GM10248 (cell line): ENCODE measurements around the gene GPR78.
A peak's percentile ranks its signal among the peaks of the same experiment; 100 is the strongest.

ENCODE experiments used
- CTCF ChIA-PET: fragments of 300-600 bp; sonication (Branson Sonifier 250); formaldehyde crosslinking; extraction: SDS; loops from one replicate; lab custom pipeline; 2021; ENCODE audit warnings: antibody characterized with exemption; lab: Yijun Ruan, JAX
- POLR2A ChIA-PET: fragments of 350-650 bp; sonication (Branson Sonifier 250); formaldehyde crosslinking; extraction: SDS; loops from one replicate; lab custom pipeline; 2020; ENCODE audit warnings: antibody characterized with exemption; lab: Yijun Ruan, JAX
- DNase-seq: peaks from one replicate; pipeline ENCODE4 v3.0.0; 2012; ENCODE audit errors: extremely low spot score
- TF ChIP-seq, protein P1 (sequence below): IDR thresholded peaks from 2 replicates; pipeline ENCODE4 v1.5.1; 2012; ENCODE audit warnings: mild to moderate bottlenecking, low read depth; ENCODE audit errors: extremely low read depth, missing control alignments, control extremely low read depth

Gene GPR78

DNA sequence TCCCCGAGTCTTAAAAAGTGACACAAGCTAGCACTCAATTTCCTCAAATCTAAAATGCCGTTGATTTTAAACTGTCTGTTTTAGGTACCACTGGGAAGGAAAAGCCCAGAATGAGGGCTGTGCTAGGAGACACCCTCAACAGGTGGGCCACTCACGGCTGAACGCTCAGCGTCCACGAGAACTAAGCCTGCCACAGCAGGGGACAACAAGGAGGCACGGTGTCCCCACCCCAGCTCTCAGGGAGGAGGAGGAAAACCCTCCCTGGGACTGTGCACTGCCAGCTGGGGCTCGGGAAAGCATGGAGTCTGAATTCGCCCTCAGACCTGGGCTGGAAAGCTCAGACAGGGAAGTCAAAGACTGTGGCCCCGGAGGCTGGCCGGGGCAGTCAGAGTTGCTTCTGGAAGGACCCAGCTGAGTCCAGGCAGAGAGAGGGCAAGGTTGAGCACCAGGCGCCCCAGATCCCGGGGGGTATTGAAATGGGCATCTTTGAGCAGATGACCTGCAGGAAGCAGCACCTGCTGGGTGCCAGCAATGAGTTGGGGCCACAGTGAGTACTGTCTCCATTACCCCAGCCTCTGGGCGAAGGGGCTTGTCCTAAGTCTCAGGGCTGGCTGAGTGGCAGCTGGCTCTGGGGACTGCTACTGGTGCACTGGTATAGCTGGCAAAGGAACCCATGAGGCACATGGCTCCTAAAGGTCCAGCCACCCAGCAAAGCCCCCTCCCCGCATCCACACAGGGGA is 11.6 kb downstream of the GPR78 start:
- CTCF ChIA-PET: interaction anchor here (0.8 to 1.2 kb wide), 2 partner anchors 39 to 124 kb away, joined by 3 to 4 read pairs; no protein-coding TSS in a partner anchor
- TF ChIP-seq, protein P1, sequence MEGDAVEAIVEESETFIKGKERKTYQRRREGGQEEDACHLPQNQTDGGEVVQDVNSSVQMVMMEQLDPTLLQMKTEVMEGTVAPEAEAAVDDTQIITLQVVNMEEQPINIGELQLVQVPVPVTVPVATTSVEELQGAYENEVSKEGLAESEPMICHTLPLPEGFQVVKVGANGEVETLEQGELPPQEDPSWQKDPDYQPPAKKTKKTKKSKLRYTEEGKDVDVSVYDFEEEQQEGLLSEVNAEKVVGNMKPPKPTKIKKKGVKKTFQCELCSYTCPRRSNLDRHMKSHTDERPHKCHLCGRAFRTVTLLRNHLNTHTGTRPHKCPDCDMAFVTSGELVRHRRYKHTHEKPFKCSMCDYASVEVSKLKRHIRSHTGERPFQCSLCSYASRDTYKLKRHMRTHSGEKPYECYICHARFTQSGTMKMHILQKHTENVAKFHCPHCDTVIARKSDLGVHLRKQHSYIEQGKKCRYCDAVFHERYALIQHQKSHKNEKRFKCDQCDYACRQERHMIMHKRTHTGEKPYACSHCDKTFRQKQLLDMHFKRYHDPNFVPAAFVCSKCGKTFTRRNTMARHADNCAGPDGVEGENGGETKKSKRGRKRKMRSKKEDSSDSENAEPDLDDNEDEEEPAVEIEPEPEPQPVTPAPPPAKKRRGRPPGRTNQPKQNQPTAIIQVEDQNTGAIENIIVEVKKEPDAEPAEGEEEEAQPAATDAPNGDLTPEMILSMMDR: no peak
- POLR2A ChIA-PET: no interaction called here
- no peak for DNase-seq

DNA sequence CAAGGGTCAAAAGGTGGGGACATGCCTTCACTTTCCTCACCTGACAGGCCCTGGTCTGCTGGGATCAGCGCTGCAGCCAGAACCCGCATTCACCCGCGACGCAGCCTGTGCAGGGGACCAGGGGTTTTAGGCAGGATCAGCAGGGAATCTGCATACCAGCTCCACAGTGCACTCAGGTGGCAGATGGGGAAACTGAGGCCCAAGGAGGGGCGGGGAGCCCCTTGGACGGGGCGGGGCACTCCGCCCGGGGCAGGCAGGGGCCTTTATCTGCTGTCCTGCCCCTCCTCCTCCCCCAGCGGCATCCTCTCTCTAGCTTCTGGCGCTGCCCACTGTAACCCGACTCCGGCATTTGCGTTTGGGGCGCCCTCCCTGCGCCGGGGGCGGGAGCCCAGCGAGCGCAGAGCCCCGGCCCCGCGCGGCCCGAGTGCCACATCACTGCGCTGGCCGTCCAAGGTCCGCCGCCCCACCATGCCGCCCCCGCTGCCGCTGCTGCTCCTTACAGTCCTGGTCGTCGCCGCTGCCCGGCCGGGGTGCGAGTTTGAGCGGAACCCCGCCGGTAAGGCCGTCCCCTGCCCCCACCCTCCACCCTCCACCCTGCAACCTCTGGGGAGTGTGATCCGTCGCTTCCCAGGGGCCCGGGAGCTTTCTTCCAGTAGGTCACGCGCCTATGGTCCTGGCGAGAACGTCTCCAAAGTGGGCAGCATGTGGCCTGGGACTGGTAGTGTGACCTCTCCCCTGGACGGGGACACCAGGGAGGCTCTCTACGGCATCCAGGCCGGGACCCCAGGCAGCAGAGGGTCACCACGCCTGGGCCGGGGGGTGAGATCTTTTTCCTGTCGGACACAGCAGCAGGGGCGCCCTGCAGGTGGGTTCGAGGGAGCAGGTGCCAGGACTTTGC is 12.4 kb downstream of the GPR78 start, which contains the start of gene CPZ:
Gene CPZ (plus strand): TSS at position 400 of the 898 bp plus-strand sequence. CDS start 69 bp downstream, at position 469.
- TF ChIP-seq, protein P1: no peak
- ChIA-PET POLR2A (no interaction called here), CTCF (interaction anchor here (0.8 to 1.5 kb wide), 3 partner anchors 40 to 124 kb away, joined by 3 to 4 read pairs (median 4); no protein-coding TSS in a partner anchor)
- no peak for DNase-seq

DNA sequence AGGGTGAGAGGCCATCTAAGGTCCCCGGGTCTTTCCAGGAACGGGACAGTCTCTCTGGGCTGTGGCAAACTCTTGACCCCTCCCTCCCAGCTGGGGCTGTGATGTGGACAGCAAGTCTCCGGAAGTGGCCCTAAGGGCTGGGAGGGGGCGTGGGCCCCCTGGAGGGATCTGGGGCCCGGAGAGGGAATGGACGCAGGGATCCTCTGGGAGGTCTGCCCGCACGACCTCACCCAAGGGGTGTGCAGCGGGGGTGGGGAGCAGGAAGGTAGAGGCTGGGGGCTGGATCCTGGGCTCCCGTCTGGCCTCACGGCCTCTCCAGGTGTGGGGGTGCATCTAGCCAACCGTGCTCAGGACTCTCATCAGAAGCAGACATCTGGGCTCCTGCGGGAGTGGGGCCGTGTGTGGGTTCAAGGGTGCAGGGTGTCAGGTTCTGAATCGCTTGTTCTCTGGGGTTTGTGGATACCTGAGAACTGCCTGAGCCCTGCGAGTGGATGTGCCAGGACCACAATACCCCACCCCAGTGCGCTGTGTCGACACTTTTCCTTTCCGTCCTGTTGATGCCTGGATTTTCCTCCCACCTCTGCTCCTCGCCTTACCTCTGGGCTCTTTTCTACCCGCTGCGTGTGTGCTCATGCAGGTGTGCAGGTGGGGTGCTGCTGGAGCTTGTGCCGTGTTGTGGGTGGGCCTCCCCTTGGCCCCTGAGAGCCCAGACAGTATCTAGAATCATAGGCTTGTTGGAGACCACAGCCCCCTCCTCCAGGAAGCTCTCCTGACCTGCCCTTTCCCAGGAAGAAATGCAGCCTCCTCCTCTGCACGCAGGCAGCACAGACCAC is 13.3 kb downstream of the GPR78 start:
- no peak for DNase-seq
- CTCF ChIA-PET: interaction anchor here (1.5 kb wide), 1 partner anchor 124 kb away, joined by 4 read pairs; no protein-coding TSS in a partner anchor
- TF ChIP-seq, protein P1: no peak
- POLR2A ChIA-PET: no interaction called here

DNA sequence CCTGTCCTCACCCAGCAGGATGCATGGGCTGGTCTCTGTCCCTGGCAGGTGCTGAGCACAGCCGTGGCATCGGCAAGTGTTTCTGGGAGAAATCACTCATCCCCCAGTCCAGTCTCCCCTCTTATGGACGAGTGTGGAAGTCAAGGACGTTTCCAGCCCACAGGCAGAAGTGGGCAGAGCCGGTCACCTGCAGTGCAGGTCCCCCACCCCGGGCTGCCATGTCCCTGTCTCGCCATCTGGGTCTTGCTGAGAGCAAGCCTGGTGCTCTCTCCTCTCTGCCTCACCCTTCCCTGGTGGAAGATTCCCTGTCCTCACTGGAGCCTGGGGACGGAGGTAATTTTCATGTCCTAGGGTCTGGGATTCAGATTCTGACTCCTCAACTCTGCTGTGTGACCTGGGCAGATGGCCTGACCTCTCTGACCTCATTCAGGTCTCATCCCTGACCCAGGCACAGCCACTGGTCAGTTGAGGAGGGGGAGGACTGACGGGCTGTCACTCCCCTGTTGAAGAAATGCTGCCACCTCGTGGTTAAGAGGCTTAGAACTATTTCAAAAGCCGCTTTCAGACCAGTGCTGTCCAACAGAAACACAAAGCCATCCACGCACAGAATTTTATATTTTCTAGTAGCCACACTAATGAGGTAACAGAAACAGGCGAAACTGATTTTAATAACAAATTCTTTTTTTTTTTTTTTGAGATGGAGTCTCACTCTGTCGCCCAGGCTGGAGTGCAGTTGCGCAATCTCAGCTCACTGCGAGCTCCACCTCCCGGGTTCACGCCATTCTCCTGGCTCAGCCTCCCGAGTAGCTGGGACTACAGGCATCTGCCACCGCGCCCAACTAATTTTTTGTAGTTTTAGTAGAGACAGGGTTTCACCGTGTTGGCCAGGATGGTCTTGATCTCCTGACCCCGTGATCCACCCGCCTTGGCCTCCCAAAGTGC is 14.2 kb downstream of the GPR78 start:
- DNase-seq: peak; percentile 81
- CTCF ChIA-PET: interaction anchor here (0.9 to 1.5 kb wide), 2 partner anchors 28 to 125 kb away, joined by 3 to 4 read pairs; no protein-coding TSS in a partner anchor
- POLR2A ChIA-PET: no interaction called here
- TF ChIP-seq, protein P1: peak; percentile 56

DNA sequence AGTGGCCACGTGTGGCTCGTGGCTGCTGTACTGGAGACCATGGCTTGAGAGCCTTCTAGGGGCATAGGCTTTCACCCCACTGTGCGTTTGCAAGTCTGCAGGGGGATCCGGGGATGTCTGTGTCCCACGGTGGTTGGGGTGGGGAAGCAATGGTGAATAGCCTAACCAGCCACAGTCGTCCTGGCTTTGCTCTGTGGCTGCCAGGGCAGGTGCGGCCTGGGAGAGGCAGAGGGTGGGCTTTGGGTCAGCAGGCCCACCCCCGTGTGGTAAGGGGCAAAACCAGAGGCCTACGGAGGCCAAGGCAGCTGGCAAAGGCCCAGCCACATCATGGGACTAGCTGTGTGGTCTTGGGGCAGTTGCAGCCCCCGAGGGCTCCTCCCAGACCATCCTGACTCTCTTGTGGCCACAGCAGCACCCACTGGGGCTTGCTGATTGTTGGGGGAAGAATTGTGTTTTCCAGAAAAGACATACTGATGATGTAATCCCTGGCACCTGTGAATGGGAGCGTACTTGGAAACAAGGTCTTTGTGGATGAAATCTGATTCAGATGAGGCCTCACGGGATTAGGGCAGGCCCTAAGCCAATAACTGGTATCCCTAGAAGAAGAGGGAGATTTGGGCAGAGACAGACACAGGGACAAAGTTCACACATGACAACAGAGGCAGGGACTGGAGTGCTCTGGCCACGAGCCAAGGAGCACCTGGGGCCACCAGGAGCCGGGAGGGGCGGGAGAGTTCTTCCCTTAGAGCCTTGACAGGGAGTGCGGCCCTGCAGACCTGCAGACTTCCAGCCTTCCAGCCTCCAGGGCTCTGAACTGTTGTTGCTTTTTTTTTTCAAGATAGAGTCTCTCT is 15.3 kb downstream of the GPR78 start:
- CTCF ChIA-PET: interaction anchor here (0.9 kb wide), 1 partner anchor 29 kb away, joined by 3 read pairs; no protein-coding TSS in a partner anchor
- TF ChIP-seq, protein P1: no peak
- no peak for DNase-seq
- POLR2A ChIA-PET: no interaction called here
